Body of pancreas (tissue), 4 donors: ENCODE data around the gene AMMECR1.

Experiments
- POLR2A ChIP-seq, 3 donors: fragments of 450-650 bp; IDR thresholded peaks; one replicate each; pipeline ENCODE4 v1.6.1; 2016; ENCODE audit warnings: antibody characterized with exemption in 3 of 3, mild to moderate bottlenecking in 2 of 3
- TF ChIP-seq, protein P1 (sequence below), 7 experiments: fragments of 450-650 bp in 4 of 7; fragments of 200-600 bp in 3 of 7; sonication (generic) in 3 of 7; IDR thresholded peaks; one replicate each; pipeline ENCODE4 v1.5.1; 2016 to 2019; ENCODE audit warnings: antibody characterized with exemption in 7 of 7

GRCh38 chrX:110159235-110159634 lies 158.7 kb downstream of the AMMECR1 start:
- TF ChIP-seq, protein P1, sequence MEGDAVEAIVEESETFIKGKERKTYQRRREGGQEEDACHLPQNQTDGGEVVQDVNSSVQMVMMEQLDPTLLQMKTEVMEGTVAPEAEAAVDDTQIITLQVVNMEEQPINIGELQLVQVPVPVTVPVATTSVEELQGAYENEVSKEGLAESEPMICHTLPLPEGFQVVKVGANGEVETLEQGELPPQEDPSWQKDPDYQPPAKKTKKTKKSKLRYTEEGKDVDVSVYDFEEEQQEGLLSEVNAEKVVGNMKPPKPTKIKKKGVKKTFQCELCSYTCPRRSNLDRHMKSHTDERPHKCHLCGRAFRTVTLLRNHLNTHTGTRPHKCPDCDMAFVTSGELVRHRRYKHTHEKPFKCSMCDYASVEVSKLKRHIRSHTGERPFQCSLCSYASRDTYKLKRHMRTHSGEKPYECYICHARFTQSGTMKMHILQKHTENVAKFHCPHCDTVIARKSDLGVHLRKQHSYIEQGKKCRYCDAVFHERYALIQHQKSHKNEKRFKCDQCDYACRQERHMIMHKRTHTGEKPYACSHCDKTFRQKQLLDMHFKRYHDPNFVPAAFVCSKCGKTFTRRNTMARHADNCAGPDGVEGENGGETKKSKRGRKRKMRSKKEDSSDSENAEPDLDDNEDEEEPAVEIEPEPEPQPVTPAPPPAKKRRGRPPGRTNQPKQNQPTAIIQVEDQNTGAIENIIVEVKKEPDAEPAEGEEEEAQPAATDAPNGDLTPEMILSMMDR (IDR thresholded peaks at IDR 0.05), result no peak
- no peak for TF ChIP-seq POLR2A (IDR thresholded peaks at IDR 0.05)
